PC-9 (cell line): ENCODE data around the gene UIMC1.

Experiments used
- EZH2 ChIP-seq: fragments of 200-600 bp; sonication (generic); IDR thresholded peaks from 2 replicates; pipeline ENCODE4 v1.8.0; 2017; ENCODE audit warnings: antibody characterized with exemption, low read depth
- TF ChIP-seq, protein P1 (sequence below): fragments of 200-600 bp; sonication (generic); conservative IDR thresholded peaks from 2 replicates; pipeline ENCODE4 v1.6.1; 2017; ENCODE audit warnings: mixed run types, antibody characterized with exemption, mild to moderate bottlenecking, moderate library complexity

DNA sequence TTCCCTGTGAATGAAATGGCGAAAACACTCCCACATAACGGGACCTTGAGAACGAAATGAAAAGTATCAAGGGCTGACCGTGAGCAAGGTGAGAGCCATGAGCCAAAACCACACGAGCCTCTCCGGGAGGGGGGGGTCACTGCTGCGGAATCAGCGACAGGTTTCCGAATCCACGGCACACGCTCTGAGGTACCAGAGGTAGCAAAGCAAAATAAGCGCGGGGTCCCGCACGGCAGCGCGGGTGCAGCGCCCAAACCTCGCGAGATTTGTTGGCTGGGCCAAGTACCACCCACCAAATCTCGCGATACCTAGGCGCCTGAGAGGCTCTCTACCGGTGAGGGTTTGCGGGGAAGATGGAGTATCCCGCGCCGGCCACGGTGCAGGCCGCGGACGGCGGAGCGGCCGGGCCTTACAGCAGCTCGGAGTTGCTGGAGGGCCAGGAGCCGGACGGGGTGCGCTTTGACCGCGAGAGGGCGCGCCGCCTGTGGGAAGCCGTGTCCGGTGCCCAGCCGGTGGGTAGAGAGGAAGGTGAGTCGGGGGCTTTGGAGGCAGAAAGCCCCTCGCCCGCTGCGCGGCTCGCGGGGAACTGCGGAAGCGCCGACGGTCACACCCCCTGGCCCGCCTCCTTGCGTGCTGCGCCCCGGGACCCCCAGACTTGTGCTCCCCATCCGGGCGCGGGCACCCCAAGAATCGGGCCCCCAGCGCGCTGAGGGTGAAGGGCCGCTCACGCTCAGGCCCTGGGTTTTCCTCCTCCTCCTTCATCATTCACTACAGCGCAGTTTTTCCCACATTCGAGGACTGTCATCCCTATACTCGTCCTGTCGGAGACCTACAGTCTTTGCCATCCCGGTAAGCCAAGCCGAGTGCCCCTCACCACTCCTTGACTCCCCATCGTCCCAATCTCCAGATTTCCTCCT is 16.1 kb upstream of the UIMC1 start, which contains the start of gene ZNF346:
- TF ChIP-seq, protein P1, sequence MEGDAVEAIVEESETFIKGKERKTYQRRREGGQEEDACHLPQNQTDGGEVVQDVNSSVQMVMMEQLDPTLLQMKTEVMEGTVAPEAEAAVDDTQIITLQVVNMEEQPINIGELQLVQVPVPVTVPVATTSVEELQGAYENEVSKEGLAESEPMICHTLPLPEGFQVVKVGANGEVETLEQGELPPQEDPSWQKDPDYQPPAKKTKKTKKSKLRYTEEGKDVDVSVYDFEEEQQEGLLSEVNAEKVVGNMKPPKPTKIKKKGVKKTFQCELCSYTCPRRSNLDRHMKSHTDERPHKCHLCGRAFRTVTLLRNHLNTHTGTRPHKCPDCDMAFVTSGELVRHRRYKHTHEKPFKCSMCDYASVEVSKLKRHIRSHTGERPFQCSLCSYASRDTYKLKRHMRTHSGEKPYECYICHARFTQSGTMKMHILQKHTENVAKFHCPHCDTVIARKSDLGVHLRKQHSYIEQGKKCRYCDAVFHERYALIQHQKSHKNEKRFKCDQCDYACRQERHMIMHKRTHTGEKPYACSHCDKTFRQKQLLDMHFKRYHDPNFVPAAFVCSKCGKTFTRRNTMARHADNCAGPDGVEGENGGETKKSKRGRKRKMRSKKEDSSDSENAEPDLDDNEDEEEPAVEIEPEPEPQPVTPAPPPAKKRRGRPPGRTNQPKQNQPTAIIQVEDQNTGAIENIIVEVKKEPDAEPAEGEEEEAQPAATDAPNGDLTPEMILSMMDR = peak; percentile 59
- no peak for TF ChIP-seq EZH2
